Omental fat pad (tissue), 4 donors: Measurements from ENCODE around the gene TAF4B. TPM values are rescaled to one million over a fixed set of nuclear protein-coding genes. Genes with fewer than 3 reads are reported as not detected.
"Not testable (repeated sequence)": the region's sequence is repeated elsewhere in the genome, so short reads cannot be mapped to it uniquely, and the experiment has no call there.

Experiments
- ATAC-seq: fragments of 150-250 bp; one replicate; pipeline ENCODE4 v1.9.1; 2016; ENCODE audit warnings: mild to moderate bottlenecking, moderate library complexity; ENCODE audit not compliant: low FRiP score
- DNase-seq: peaks from one replicate; pipeline ENCODE4 v3.0.0-alpha.2; 2019; ENCODE audit warnings: low spot score
- total RNA-seq, 4 donors: library from RNA; depleted of rRNA; stranded (reverse); fragments of >200 nt; gene quantifications; one replicate each; pipeline ENCODE4 v1.1.0, GENCODE V29; 2016
- TF ChIP-seq, protein P1 (sequence below), 3 donors: fragments of 450-650 bp; IDR thresholded peaks; one replicate each; pipeline ENCODE4 v1.5.1; 2016 to 2017; ENCODE audit warnings: antibody characterized with exemption in 3 of 3, mild to moderate bottlenecking in 3 of 3, moderate library complexity in 2 of 3

Gene TAF4B
- total RNA-seq, 4 donors from 2014 or later: 7.4 to 38.9 (median 14.9) TPM

DNA sequence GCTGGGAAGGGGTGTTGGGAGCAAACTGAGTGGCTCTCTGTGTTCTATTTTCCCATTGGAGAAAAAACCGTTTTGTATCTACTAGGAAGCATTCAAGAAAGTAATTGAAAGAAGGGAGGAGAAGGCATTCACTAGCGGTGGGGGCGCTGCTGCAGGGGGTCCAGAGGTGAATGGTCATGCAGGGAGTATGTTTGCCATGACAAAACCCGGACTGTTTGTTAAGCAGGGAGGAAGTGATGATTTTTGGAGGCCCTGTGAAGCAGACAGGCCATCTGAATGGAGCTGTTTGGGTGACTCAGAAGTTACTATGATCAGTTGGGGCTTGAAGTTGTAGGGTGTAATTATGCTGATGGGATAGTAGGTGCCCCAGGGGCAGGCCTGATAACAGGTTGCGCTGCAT lies 7.0 kb downstream of the TAF4B start:
- TF ChIP-seq, protein P1, sequence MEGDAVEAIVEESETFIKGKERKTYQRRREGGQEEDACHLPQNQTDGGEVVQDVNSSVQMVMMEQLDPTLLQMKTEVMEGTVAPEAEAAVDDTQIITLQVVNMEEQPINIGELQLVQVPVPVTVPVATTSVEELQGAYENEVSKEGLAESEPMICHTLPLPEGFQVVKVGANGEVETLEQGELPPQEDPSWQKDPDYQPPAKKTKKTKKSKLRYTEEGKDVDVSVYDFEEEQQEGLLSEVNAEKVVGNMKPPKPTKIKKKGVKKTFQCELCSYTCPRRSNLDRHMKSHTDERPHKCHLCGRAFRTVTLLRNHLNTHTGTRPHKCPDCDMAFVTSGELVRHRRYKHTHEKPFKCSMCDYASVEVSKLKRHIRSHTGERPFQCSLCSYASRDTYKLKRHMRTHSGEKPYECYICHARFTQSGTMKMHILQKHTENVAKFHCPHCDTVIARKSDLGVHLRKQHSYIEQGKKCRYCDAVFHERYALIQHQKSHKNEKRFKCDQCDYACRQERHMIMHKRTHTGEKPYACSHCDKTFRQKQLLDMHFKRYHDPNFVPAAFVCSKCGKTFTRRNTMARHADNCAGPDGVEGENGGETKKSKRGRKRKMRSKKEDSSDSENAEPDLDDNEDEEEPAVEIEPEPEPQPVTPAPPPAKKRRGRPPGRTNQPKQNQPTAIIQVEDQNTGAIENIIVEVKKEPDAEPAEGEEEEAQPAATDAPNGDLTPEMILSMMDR (IDR thresholded peaks at IDR 0.05): no peak
- ATAC-seq (no peak), DNase-seq (no peak)

DNA sequence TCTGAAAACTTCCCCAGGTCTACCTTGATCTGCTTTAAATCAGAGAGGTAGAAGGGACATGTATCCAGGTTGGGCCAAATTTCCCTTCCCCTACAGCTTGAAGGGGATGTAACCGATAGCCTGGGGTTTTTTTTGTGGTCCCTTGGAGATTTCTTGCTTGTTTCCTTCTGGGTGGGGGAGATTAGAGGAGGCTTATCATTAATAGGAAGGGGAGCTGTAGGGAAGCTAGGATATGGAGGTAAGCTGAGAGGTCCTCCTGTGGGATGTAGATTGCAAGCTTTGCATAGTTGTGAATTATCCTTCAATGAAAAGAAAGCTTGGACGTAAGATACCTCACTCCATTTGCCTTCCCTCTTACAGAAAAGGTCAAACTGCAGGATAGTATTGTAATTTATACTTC lies 11.1 kb downstream of the TAF4B start:
- not testable (repeated sequence) for ATAC-seq, DNase-seq

DNA sequence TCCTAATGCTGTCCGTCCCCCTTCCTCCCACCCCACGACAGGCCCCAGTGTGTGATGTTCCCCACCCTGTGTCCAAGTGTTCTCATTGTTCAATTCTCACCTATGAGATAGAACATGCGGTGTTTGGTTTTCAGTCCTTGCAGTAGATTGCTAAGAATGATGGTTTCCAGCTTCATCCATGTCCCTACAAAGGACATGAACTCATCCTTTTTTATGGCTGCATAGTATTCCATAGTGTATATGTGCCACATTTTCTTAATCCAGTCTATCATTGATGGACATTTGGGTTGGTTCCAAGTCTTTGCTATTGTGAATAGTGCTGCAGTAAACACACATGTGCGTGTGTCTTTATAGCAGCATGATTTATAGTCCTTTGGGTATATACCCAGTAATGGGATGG lies 12.5 kb downstream of the TAF4B start:
- not testable (repeated sequence) for ATAC-seq, DNase-seq

DNA sequence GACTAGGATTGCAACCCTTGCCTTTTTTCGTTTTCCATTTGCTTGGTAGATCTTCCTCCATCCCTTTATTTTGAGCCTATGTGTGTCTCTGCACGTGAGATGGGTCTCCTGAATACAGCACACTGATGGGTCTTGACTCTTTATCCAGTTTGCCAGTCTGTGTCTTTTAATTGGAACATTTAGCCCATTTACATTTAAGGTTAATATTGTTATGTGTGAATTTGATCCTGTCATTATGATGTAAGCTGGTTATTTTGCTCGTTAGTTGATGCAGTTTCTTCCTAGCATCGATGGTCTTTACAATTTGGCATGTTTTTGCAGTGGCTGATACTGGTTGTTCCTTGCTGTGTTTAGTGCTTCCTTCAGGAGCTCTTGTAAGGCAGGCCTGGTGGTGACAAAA lies 16.1 kb downstream of the TAF4B start:
- not testable (repeated sequence) for ATAC-seq

DNA sequence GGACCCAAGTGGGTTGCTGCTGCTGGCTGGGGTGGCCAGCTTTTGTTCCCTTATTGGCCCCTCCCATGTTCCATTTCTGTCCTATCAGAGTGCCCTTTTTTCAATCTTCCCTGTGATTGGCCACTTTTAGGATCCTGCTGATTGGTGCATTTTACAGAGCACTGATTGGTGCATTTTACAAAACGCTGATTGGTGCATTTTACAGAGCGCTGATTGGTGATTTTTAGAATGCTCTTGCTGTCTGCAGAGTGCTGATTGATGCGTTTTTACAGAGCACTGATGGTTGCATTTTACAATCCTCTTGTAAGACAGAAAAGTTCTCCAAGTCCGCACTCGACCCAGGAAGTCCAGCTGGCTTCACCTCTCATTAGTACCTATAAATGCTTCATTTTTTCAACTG lies 19.2 kb downstream of the TAF4B start:
- DNase-seq, ATAC-seq: not testable (repeated sequence)

More for the DNA sequence above, 16.1 kb downstream of the TAF4B start:
- not testable (repeated sequence) for DNase-seq

DNA sequence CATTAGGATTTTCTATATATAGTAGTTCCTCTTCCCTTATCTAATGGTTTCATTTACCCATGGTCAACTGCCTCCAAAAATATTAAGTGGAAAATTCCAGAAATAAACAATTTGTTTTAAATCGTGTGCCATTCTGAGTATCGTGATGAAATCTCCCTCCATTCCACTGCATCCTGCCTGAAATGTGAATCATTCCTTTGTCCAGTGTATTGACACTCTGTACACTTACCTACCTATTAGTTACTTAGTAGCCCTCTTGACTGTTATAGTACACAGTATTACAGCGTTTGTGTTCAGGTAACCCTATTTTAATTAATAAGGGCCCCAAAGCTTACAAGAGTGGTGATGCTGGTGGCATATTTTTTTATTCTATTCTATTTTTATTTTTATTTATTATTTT lies 26.2 kb downstream of the TAF4B start:
- no peak for ATAC-seq
- TF ChIP-seq, protein P1 (IDR thresholded peaks at IDR 0.05): no peak
- no peak for DNase-seq

DNA sequence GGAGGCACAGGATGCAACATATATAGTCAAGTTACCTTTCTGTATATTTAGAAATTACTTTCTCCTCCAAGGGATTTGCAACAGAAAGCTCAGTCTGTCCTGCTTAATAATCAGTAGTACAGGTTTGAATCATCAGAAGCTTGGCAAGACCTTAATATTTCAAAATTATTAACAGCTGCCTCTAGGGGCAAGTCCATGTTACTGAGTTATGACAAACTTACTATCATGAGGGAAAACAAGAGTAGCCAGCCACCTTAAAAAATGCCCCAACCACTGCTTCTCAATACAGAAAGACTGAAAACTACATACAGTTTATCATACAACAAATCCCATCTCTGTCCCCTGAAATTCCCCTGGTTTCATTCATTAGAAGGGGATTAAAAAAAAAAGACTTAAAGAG lies 28.6 kb downstream of the TAF4B start:
- not testable (repeated sequence) for ATAC-seq, DNase-seq

DNA sequence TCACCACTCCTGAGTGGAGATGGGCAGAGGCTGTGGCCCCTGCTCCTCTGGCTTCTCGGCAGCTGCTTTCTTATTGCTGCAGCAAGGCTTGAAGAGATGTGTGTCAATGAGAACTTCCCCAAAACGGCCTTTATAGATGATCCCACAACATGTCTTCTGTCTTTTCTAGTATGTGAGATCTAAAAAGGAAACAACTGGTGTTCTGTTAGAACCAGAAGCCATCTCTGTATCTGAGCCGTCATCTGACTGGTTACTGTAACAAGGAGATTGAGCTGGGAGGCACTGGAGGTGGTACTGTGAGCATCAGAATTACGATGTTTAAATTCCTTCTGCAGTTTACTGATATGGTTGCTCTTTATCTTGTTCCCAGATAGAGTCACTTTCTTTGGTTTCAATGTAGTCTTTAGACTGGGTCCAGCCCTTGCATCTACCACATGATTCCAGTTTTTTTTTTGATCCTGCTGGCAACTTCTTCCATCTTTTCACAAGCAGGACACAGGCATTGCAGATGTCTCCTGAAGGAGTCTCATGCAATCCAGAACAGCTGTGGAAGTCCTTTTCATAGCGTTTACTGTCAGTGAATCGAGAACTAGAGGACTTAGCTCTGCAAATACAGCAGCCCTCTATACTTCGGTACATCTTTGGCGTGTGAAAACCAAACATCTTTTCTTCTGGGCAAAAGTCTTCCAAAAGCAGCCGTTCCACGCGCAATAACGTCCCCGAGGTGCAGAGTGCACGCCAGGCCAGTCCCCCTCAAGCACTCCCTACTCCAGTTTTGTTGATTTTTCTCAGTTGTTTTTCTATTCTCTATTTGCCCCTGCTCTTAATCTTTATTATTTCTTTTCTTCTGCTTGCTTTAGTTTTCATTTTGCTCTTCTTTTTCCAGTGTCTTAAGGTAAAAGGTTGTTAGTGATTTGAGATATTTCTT lies 29.7 kb downstream of the TAF4B start:
- TF ChIP-seq, protein P1 (IDR thresholded peaks at IDR 0.05): no peak
- DNase-seq (no peak), ATAC-seq (no peak)

DNA sequence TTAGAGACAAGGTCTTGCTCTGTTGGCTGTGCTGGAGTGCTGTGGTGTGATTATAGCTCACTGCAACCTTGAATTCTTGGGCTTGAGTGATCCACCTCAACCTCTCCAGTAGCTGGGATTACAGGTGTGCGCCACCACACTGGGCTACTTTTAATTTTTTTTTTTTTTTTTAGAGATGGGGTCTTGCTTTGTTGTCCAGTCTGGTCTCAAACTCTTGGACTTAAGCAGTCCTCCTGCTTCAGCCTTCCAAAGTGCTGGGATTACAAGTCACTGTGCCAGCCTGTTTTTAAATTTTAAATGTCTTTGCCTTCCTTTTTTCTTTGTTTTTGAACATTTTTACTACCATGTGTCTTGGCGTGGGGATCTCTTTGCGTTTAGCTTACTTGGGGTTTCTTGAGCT lies 32.5 kb downstream of the TAF4B start:
- ATAC-seq: no peak
- TF ChIP-seq, protein P1 (IDR thresholded peaks at IDR 0.05): no peak
- no peak for DNase-seq

DNA sequence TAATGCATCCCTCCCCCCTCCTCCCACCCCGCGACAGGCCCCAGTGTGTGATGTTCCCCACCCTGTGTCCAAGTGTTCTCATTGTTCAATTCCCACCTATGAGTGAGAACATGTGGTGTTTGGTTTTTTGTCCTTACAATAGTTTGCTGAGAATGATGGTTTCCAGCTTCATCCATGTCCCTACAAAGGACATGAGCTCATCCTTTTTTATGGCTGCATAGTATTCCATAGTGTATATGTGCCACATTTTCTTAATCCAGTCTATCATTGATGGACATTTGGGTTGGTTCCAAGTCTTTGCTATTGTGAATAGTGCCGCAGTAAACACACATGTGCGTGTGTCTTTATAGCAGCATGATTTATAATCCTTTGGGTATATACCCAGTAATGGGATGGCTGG lies 33.2 kb downstream of the TAF4B start:
- ATAC-seq, DNase-seq: not testable (repeated sequence)
